Activated CD4-positive, alpha-beta T cell treated with anti-CD3 and anti-CD28 coated beads, Interleukin-2, amount 50 U/mL, for 1 hour (primary cell): ENCODE results near the gene IFI6.
"Not testable (repeated sequence)": the region's sequence is repeated elsewhere in the genome, so short reads cannot be mapped to it uniquely, and the experiment has no call there.

Source experiments
- DNase-seq: peaks from one replicate; pipeline ENCODE4 v3.0.0-alpha.2; 2020

IFI6 gene

DNA sequence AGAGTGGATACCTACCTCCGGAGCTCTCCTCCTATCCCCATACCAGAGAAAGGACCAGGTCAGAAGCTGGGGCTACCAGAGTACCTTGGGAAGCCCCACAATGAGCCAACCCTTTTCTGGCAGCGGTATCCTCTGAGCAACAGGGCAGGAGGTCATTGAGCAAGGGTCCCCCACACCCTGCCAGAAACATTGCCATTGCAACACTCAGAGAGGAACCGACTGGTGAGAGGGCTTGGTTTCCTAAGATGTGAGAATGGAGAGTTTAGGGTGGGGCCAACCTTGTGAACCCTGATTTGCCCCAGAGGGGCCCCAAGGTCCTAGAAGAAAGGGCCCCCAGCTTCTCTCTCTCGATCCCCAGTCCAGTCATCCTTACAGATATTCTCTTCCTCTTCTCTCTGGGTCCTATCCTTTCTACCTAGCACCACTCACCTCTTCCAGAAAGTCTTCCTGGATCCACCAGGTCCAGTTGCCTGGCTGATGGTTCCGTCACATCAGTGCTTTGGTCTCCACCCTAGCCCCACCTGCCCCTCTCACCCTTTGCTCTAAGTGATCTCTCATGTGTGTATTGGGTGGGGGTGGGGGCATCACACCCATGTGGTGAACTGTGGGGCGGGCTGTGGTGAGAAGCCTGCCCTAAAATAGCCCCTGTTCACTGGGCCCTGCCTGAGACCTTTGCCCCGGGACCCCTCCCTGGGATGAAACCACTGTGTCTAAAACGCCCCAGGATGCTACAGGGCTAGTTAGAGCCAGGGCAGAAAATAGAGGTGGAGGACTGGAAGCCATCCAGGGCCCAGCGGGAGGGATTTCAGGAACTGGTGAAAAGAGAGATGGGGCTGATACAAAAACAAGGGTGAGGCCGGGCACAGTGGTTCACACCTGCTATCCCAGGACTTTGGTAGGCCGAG is 45.7 kb downstream of the IFI6 start:
- no peak for DNase-seq

DNA sequence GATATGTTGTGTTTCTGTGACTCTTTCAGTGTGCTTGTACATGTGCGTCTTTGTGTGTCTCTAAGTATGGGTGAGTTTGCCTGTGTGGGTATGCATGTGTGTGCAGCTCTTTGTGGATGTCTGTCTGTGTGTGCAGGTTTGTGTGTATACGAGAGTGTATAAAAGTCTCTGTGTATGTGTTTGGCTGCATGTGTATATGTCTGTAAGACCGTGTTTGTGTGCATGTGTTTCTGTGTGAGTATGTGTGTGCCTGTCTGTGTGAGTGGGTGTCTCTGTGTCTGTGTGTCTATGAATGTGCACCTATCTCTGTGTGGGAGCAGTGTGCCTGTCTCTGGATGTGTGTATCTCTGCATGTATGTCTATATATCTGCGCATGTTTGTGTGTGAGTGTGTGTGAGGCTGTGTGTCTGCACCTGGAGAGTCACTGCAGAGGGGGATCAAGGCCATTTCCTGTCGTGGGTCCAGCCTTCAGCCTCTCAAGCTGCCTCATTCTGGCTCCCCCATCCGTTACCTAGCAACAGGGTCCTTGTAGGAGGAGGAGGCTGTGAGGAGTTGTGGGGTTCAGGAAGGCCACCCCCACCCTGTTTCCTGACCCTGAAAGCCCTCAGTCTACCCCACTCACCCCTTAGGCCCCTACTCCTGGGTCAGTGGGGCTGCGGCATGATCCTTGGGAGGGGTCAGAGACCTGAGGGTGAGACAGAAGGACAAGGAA is 47.4 kb downstream of the IFI6 start:
- no peak for DNase-seq

DNA sequence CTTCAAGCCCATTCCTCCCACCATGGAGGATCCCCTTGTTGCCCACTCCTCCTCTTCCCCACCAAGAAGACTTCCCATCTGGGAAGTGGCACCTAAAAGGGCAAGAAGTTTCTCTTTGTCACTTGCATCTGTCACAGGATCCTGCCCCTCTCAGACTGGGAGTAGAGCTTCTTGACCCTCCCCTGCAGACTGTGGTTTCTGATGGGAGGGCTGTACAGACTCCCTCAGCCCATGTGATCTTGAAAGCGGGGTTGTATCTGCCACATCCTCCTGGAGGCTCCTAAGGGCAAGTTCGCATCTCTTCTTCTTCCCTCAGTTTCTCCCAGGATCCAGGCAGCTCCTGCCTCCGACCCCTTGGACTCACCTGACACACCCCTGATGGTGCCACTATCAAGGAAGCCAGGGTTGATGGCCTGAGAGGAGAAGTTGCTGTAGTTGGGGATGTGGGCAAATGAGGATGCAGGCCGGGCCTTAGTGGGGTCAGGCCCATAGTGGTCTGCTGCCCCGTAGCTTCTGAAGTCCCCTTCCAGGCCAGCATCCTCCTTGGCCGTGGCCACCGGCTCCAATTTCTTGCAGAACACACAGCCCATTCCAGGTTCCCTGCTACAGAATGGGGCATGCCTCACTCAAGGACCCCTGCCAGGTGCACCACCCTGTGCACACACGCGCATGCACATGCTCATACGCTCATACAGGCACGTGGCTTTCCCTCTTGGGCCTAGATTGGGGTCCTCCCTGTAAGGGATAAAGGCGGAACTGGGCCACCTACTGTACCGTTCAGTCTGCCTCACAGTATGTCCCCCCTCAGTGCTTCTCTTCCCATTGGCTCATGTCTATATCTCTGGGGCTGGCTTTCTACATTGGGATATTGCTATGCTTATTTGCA is 48.4 kb downstream of the IFI6 start:
- DNase-seq = no peak

DNA sequence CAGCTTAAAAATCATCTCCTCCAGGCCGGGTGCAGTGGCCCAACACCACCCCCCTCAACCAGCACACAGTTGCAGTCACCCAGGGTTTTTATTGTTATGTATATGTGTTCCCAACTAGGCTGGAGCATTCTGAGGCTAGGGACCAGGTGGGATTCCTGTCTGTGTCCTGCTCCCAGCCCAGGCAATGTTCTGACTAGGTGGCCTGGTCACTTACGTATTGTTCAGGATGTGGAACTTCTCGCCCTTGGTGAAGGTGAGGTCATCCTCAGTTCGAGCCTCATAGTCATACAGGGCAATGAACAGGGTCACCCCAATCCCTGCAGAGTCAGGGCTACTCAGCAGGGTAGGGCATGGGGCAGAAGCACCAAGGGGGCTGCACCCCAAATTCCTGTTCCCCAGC is 49.2 kb downstream of the IFI6 start:
- no peak for DNase-seq

DNA sequence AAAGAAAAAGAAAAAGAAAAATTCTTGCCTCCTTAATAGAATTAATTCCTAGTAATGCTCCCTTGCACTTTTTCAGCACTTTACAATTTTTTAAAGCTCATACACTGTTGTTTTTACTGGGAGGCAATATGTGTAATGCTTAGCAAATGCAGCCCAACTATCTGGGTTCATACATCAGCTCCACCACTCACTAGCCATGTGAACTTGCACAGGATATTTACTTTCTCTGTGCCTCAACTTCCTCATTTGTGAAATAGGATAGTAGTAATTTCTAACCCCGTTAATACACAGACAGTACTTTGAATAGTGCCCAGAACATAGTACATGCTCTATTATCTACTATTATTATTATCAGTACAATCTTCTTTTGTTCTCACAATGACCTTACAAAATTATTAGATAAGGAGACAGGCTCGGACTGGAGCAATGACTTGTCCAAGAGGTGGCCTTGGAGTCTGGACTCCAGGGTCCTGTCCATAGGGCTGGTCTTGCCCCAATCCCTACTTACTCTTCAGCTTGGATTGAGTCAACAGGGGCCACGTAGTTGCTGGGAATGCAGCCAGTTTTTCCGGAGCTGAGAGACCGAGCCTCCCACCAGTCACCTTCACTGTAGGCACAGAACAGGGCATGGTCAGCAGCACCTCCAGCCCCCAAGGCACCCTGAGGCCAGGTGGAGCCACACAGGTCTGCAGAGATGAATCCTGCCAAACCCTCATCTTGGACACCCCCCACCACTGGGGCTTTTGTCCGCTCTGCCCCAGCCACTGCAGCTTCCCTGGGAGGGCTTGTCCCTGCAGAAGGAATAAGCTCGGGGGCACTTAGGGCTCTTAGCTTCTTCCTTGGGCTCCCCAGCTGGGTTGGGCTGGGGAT is 50.7 kb downstream of the IFI6 start:
- DNase-seq = no peak

DNA sequence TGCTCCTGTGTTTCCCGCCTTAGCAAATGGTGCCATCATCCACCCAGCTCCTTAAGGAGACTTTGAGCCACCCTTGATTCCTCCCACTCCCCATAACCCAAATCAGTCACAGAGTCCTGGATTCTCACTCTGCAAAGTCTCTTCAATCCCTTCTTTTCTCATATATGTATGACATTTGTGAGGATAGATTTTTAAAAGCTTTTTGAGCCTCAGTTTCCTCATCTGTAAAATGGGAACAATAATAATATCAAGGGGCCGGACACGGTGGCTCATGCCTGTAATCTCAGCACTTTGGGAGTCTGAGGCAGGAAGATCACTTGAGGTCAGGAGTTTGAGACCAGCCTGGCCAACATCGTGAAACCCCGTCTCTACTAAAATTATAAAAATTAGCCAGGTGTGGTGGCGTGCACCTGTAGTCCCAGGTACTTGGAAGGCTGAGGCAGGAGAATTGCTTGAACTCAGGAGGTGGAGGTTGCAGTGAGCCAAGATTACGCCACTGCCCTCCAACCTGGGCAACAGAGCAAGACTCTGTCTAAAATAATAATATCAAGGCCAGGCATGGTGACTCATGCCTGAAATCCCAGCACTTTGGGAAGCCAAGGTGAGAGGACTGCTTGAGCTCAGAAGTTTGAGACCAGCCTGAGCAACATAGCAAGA is 52.1 kb downstream of the IFI6 start:
- not testable (repeated sequence) for DNase-seq

DNA sequence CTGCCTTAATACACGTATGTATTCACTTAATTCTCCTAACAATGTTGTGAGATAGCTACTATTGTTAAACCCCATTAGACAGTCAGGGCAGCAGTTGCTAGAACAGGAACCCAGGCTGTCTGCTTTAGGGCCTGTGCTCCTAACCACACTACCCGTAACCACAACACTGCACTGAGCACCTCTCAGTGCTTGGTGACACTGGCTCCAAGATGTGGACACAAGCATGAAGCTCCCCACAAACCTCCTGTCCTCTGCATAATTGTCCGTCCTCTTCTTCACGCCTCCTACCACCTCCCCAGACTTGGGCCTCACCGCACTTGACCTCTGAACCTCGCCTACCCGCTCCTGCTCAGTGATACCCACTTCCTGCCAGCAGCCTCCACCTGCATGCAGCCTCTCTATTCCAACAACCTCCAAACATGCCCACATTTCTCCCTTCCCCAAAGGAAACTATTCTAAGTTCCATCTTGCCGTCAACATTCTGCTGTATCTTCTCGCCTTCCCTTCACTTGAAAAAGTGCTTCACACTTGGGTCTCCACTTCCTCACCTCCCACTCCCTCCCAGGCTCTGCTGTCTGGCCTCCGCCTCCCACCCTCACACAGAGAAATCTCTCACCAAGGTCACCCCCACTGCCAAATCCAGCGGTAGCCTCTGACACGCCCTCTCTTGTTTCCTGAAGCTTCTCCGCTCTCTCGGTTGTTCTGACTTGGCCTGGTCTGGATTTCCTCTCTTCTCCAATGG is 53.5 kb downstream of the IFI6 start:
- DNase-seq = peak; percentile 47

DNA sequence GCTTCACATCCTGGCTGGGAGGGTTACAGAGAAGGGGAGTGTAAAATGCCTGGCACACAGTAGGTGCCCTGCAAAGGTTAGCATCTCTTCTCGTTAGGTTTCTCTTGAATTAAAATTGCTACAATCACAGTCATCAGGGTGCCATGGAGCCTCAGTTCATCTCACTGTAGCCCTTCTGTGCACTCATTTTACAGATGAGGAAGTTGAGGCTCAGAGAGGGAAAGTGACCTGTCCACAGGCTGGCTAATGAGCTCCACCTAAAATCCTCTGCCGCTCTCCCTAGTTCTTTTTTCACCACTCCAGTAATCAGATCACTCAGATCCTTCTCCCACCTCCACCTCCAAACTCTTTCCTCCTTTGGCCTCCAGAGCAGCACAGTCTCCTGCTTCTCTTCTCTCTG is 54.6 kb downstream of the IFI6 start:
- no peak for DNase-seq

DNA sequence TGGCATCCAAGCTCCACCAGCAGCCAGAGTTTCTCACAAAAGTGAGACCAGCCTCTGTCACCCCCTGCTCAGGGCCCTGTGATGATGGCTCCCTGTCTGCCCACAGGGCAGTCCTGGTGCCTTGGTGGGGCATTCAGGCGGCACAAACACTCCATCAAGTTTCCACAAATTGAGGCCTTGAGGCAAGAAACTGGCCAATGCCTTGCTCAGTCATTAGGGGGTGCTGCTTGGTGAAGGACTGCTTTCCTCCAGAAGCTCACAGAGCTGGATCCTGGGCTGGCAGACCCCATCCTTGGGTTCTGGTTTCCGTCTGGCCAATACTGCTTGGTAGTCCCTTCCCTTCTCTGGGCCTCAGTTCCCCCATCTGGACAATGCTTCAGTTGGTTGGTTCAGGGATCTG is 55.6 kb downstream of the IFI6 start:
- DNase-seq = no peak
